ENCODE data around the gene EFCAB11.

DNA sequence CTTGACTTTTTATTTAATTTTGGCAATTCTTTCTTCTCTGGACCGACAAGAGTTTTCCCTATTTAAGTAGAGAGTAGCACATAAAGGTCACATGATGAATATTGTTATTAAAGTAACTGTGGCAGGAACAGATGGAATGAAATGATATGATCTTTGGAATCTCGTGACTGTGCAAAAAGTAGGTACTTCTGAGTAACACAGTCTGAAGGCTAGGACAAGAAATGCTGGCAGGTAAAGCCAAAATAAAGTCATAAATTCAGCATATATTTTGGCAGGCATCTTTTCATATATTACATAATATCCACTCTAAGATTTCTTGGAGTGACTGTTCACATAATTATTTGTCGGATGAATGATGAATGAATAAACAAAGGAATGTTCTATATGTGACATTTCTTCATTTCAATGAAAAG, 121.4 kb downstream of the EFCAB11 start:
- TF ChIP-seq CTCF (IDR thresholded peaks at IDR 0.05) (no peak), POLR2A (IDR thresholded peaks at IDR 0.05) (no peak), EP300 (IDR thresholded peaks at IDR 0.05) (no peak), POLR2AphosphoS5 (IDR thresholded peaks at IDR 0.05) (no peak)
